HL-60 (cell line): ENCODE results near the gene NKX2-4.

Experiments
- DNase-seq, 2 experiments: peaks; one replicate each; pipeline ENCODE4 v3.0.0-alpha.2; 2010 to 2020; ENCODE audit warnings: low read depth in 1 of 2, low spot score in 1 of 2
- H3K27ac ChIP-seq: fragments of 250-450 bp; sonication (Bioruptor Pico); replicated peaks from 2 replicates; pipeline ENCODE4 v1.5.1; 2020; ENCODE audit warnings: mild to moderate bottlenecking, moderate library complexity
- H3K27me3 ChIP-seq: fragments of 250-450 bp; sonication (Bioruptor Pico); 2 replicates; pipeline ENCODE4 v1.5.1; 2021; ENCODE audit warnings: mild to moderate bottlenecking, moderate library complexity; ENCODE audit not compliant: insufficient read depth, poor library complexity, severe bottlenecking
- H3K4me3 ChIP-seq: replicated peaks from 2 replicates; pipeline ENCODE4 v1.5.1; 2011; ENCODE audit warnings: mild to moderate bottlenecking, control low read depth, low read length; ENCODE audit not compliant: insufficient read depth
- CTCF ChIP-seq: IDR thresholded peaks from one replicate; pipeline ENCODE4 v1.5.1; 2011; ENCODE audit warnings: low read length, control low read depth, inconsistent platforms; ENCODE audit not compliant: insufficient read depth
- GABPA ChIP-seq: IDR thresholded peaks from 2 replicates; pipeline ENCODE4 v1.6.1; 2012; ENCODE audit warnings: low read depth
- POLR2AphosphoS5 ChIP-seq: IDR thresholded peaks from 2 replicates; pipeline ENCODE4 v1.6.1; 2012; ENCODE audit warnings: low read depth
- REST ChIP-seq: IDR thresholded peaks from 2 replicates; pipeline ENCODE4 v1.6.1; 2012; ENCODE audit warnings: low read depth; ENCODE audit not compliant: insufficient replicate concordance
- SPI1 ChIP-seq: IDR thresholded peaks from 2 replicates; pipeline ENCODE4 v1.6.1; 2012; ENCODE audit warnings: low read depth, mild to moderate bottlenecking, borderline replicate concordance

NKX2-4 gene

GRCh38 chr20:21387528-21387927, 9.8 kb downstream of the NKX2-4 start:
- Histone ChIP-seq H3K4me3 (no peak overlapping the region), H3K27ac (no peak overlapping the region), H3K27me3 (peaks cover 13% of the 10 kb centered on the region)
- DNase-seq, result no peak
- no peak for TF ChIP-seq POLR2AphosphoS5
- no peak for TF ChIP-seq SPI1
- TF ChIP-seq REST, result no peak
- TF ChIP-seq GABPA, result no peak
- TF ChIP-seq CTCF, result no peak

GRCh38 chr20:21386111-21386510, 11.2 kb downstream of the NKX2-4 start:
- TF ChIP-seq CTCF (no peak), GABPA (no peak), POLR2AphosphoS5 (no peak), REST (no peak), SPI1 (no peak)
- H3K27me3 ChIP-seq, result peaks cover 3% of the 10 kb centered on the region
- no peak overlapping the region for H3K27ac ChIP-seq
- DNase-seq, result no peak
- H3K4me3 ChIP-seq, result no peak overlapping the region

- Histone ChIP-seq H3K27ac (no peak overlapping the region), H3K4me3 (no peak overlapping the region), H3K27me3 (no peaks in the 10 kb centered on the region)
- DNase-seq, result no peak
- TF ChIP-seq SPI1 (no peak), POLR2AphosphoS5 (no peak), REST (no peak), GABPA (no peak), CTCF (no peak)
These were observed 12.9 kb downstream of the NKX2-4 start for GRCh38 chr20:21384308-21384892.
